Lung (tissue), 12 donors: Measurements from ENCODE around the gene RFXAP. TPM values are rescaled to one million over a fixed set of nuclear protein-coding genes. Genes with fewer than 3 reads are reported as not detected.
A peak's percentile ranks its signal among the peaks of the same experiment; 100 is the strongest.

Experiments used
- ATAC-seq: fragments of 200-7000 bp; cut with Tn5 transposase; one replicate; pipeline ENCODE4 v1.9.1; 2020; ENCODE audit warnings: moderate number of reproducible peaks; ENCODE audit not compliant: insufficient read depth, low FRiP score
- DNase-seq, 3 donors: peaks; one replicate each; pipeline ENCODE4 v3.0.0-alpha.2; 2013 to 2017
- H3K27ac ChIP-seq, 2 donors: one replicate each; pipeline ENCODE4 v1.5.1; 2013; ENCODE audit warnings: mild to moderate bottlenecking in 2 of 2, moderate library complexity in 2 of 2, control low read depth in 1 of 2, inconsistent platforms in 1 of 2, low read depth in 1 of 2, low read length in 1 of 2
- H3K27me3 ChIP-seq, 3 donors: one replicate each; pipeline ENCODE4 v1.5.1; 2013; ENCODE audit warnings: low read length in 2 of 3; ENCODE audit not compliant: control insufficient read depth in 3 of 3, insufficient read depth in 3 of 3
- H3K36me3 ChIP-seq, 4 donors: one replicate each; pipeline ENCODE4 v1.5.1; 2013; ENCODE audit warnings: low read length in 4 of 4, mild to moderate bottlenecking in 1 of 4, moderate library complexity in 1 of 4; ENCODE audit not compliant: control insufficient read depth in 4 of 4, insufficient read depth in 4 of 4
- H3K4me1 ChIP-seq, 5 donors: one replicate each; pipeline ENCODE4 v1.5.1; 2013; ENCODE audit warnings: low read length in 5 of 5, mild to moderate bottlenecking in 2 of 5, moderate library complexity in 1 of 5; ENCODE audit not compliant: control insufficient read depth in 5 of 5, insufficient read depth in 5 of 5
- H3K4me3 ChIP-seq: one replicate; pipeline ENCODE4 v1.5.1; 2013; ENCODE audit warnings: mild to moderate bottlenecking, control low read depth, moderate library complexity
- H3K9ac ChIP-seq, 2 donors: one replicate each; pipeline ENCODE4 v1.5.1; 2013; ENCODE audit warnings: low read length in 2 of 2, control low read depth in 1 of 2; ENCODE audit not compliant: insufficient read depth in 1 of 2
- H3K9me3 ChIP-seq, 4 donors: one replicate each; pipeline ENCODE4 v1.5.1; 2013; ENCODE audit warnings: low read length in 3 of 4, mild to moderate bottlenecking in 1 of 4, moderate library complexity in 1 of 4; ENCODE audit not compliant: control insufficient read depth in 4 of 4, insufficient read depth in 3 of 4
- CTCF ChIP-seq: IDR thresholded peaks from 2 replicates; pipeline ENCODE4 v1.5.1; 2012; ENCODE audit warnings: mild to moderate bottlenecking; ENCODE audit errors: control extremely low read depth, extremely low read depth
- WGBS, 2 donors: extraction: QIAGEN DNeasy Blood & Tissue Kit; methylation state at CpG; one replicate each; pipeline ENCODE4 v1.1.7; 2013; 5-methylcytosine and 5-hydroxymethylcytosine counted together
- polyA plus RNA-seq, 2 donors: library from polyadenylated mRNA; stranded (reverse); fragments of 200-250 nt; gene quantifications; one replicate each; pipeline ENCODE4 v1.2.1, GENCODE V29; 2013
- total RNA-seq, 2 donors: library from RNA; depleted of rRNA in 1 of 2; stranded (reverse); fragments of >200 nt in 1 of 2; gene quantifications; one replicate each; pipeline ENCODE4 v1.2.1, GENCODE V29; 2014 to 2021
- donor health status: control.
- donor health status: control.
- donor health status: Bipolar disorder and iron deficiency.
- donor health status: healthy.
- donor health status: DM: yes; HTN: yes; CAD: no.

The RFXAP gene
- total and polyA plus RNA-seq, 4 donors, result 3.0 to 9.5 (median 4.9) TPM

GRCh38 chr13:36796052-36796451 lies 23.0 kb upstream of the RFXAP start:
- Histone ChIP-seq H3K4me1 (peaks cover 0 to 15% (median 0%) of the 10 kb centered on the region in 5 donors), H3K9me3 (no peaks in the 10 kb centered on the region), H3K9ac (peak overlapping the region in 1 of 2 donors; percentile 9), H3K27ac (no peak overlapping the region), H3K27me3 (no peaks in the 10 kb centered on the region), H3K4me3 (no peak overlapping the region), H3K36me3 (no peaks in the 10 kb centered on the region)
- TF ChIP-seq CTCF, result no peak
- ATAC-seq (no peak), DNase-seq (no peak)
- 78% methylated on average over 3 of the region's 3 CpGs for WGBS, 2 donors

GRCh38 chr13:36801035-36801434 lies 18.0 kb upstream of the RFXAP start:
- Histone ChIP-seq H3K9me3 (no peaks in the 10 kb centered on the region), H3K9ac (no peak overlapping the region), H3K36me3 (no peaks in the 10 kb centered on the region), H3K27ac (no peak overlapping the region), H3K27me3 (no peaks in the 10 kb centered on the region), H3K4me1 (no peaks in the 10 kb centered on the region), H3K4me3 (no peak overlapping the region)
- ATAC-seq (no peak), DNase-seq (no peak)
- no peak for TF ChIP-seq CTCF
- 53 to 56% methylated on average over 3 of the region's 3 CpGs for WGBS, 2 donors

- ATAC-seq (no peak), DNase-seq (no peak)
- no peaks in the 10 kb centered on the region for H3K4me1 ChIP-seq
- no peak overlapping the region for H3K4me3 ChIP-seq
- 77 to 83% methylated on average over 6 of the region's 6 CpGs for WGBS, 2 donors
- no peak for TF ChIP-seq CTCF
- no peaks in the 10 kb centered on the region for H3K9me3 ChIP-seq
- H3K27me3 ChIP-seq, result no peaks in the 10 kb centered on the region
- H3K27ac ChIP-seq, result no peak overlapping the region
- no peak overlapping the region for H3K9ac ChIP-seq
- no peaks in the 10 kb centered on the region for H3K36me3 ChIP-seq
Measured at GRCh38 chr13:36804588-36804987, 14.4 kb upstream of the RFXAP start.

GRCh38 chr13:36806102-36806501 lies 12.9 kb upstream of the RFXAP start:
- DNase-seq, result no peak
- Histone ChIP-seq H3K4me3 (no peak overlapping the region), H3K27me3 (no peaks in the 10 kb centered on the region), H3K4me1 (no peaks in the 10 kb centered on the region), H3K36me3 (no peaks in the 10 kb centered on the region), H3K9ac (no peak overlapping the region), H3K9me3 (no peaks in the 10 kb centered on the region), H3K27ac (no peak overlapping the region)
- no peak for TF ChIP-seq CTCF
- no peak for ATAC-seq
- 90 to 94% methylated on average over 2 of the region's 2 CpGs for WGBS, 2 donors
